GM12801 (cell line): Measurements from ENCODE around the gene ZKSCAN2.

Experiments
- TF ChIP-seq, protein P1 (sequence below): IDR thresholded peaks from one replicate; pipeline ENCODE4 v1.5.1; 2011; ENCODE audit warnings: control low read depth; ENCODE audit not compliant: insufficient read length; ENCODE audit errors: extremely low read depth

ZKSCAN2 gene

DNA sequence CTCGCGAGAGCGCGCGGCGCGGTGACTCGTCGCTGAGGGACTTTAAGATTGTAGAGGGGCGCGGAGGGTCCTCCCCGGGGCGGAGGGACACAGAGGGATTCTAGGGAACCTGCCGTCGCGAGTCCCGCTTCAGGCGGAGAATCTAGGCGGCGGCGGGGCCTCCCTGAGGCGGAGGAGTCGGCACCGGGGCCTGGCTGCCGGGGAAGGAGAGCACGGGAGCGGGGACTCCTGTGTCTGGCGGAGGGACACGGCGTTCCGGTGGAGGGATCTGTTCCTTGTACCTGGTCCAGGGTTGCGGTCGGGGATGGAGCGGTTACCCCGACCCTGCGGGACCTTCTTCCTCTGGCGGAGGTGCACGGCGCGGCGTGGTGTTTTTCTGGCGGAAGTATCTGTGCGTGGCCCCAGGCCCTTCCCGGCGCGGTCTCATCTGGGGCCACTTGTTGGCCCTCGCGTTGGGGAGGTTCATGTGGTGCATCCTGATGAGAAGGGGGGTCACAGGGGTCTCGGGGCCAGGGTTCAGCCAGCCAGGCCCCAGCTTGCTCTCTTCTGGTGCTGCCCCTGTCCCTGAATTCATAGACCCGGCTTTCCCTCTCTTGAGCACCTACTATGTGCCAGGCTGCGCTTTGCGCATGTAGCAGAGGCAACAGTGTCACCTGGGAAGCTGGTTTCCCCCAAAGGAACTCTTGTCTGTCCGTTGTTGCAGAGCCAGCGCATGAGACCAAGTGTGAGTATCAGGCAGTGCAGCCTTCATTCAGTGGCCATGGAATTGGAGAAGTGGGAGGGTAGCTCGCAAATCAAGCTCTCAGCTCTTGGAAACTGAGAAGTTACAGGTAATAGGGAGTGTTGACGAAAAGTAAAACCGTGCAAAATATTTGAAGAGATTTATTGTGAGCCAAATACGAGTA lies 563 bp upstream of the ZKSCAN2 start:
- TF ChIP-seq, protein P1, sequence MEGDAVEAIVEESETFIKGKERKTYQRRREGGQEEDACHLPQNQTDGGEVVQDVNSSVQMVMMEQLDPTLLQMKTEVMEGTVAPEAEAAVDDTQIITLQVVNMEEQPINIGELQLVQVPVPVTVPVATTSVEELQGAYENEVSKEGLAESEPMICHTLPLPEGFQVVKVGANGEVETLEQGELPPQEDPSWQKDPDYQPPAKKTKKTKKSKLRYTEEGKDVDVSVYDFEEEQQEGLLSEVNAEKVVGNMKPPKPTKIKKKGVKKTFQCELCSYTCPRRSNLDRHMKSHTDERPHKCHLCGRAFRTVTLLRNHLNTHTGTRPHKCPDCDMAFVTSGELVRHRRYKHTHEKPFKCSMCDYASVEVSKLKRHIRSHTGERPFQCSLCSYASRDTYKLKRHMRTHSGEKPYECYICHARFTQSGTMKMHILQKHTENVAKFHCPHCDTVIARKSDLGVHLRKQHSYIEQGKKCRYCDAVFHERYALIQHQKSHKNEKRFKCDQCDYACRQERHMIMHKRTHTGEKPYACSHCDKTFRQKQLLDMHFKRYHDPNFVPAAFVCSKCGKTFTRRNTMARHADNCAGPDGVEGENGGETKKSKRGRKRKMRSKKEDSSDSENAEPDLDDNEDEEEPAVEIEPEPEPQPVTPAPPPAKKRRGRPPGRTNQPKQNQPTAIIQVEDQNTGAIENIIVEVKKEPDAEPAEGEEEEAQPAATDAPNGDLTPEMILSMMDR: no peak

DNA sequence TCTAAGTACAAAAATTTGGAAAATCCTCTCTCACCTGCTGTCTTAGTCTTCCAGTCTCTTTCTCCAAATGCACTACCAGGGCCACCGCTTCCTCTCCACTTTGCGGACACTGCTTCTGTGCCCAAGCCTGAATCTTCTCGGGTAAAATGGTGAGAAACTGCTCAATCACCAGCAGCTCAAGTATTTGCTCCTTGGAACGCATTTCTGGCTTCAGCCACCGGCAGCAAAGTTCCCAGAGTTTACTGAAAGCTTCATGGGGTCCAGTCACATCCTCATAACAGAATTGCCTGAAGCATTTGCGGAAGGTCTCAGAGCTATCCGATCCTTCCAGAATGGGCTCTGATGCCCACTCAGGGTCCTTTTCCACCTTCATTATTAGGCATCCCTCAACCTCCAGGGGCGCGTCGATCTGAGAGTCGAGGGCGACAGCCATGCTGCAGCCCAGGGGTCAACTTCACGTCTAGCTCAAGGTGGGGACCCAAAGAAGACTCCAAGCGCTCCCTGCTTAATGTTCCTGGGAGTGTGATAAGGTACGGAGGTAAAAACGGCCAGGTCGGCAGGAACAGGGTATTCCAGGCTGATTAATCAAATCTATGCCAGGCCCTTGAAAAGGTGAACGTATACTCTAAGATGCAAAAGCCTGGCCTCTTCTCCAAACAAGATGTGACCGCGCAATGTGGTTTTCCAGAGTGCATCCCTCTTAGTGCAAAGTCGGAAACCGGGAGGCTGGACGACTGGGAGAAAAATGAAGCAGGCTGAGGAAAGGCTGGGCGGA lies 763 bp downstream of the ZKSCAN2 start:
- TF ChIP-seq, protein P1: no peak

GRCh38 chr16:25253322-25253721 lies 4.3 kb downstream of the ZKSCAN2 start:
- TF ChIP-seq, protein P1: no peak

DNA sequence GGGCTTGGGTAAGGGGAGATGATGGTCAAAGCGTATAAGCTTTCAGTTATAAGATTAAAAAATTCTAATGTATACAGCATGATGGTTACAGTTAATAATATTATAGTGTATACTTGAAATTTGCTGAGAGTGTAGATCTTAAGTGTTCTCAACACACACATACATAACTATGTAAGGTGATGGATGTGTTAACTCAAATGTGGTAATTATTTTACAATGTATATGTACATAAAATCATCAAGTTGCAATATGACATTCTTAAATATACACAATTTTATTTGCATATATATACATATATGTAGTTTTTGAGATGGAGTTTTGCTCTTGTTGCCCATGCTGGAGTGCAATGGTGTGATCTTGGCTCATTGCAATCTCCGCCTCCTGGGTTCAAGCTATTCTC lies 7.2 kb downstream of the ZKSCAN2 start:
- TF ChIP-seq, protein P1: no peak

- TF ChIP-seq, protein P1: no peak
Measured at GRCh38 chr16:25235991-25236390, 21.7 kb downstream of the ZKSCAN2 start.

DNA sequence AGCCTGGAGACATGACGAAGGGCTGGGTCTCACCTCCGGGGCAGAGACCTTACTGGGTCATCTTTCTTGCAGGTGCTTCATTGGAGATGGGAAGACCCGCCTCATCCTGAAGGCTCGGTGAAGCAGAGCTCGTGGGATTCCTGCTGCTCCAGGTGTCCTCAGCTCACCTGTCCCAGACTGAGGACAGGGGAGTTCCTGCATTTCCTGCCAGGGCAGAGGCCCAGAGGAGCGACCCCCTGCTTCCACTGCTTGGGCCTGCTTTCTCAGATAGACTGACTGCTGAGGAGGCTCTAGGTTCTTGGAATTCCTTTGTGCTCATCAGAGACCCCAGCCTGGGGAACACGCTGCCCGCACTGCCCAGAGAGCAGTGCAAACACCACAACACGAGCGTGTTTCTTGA lies 29.3 kb downstream of the ZKSCAN2 start:
- TF ChIP-seq, protein P1: no peak

DNA sequence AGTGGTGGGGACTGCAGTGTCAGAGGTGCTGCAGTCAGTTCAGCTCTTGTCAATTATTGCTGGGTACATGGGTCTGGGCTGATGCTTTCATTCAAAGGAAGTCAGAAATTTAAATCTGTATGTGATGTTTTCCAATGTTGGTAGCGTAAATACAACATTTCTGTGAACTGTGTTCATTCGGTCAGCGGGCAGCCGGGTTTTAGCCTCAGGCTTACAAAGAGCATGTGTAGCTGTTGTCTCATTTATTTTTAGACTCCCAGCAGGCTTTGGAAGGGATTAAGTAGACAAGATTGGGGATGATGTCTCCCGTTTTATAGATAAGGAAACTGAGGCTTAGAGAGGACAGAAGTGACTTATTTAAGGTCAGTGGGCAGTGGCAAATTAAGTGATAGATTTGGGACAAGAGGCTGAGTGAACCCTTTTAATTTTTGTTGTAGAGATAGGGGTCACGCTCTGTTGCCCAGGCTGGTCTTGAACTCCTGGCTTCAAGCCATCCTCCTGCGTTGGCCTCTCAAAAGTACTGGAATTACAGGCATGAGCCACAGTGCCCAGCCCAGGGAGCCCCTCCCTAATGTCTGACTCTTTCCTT lies 32.8 kb downstream of the ZKSCAN2 start:
- TF ChIP-seq, protein P1: no peak
